ENCODE measurements around the gene SYPL1. TPM values are rescaled to one million over a fixed set of nuclear protein-coding genes. Genes with fewer than 3 reads are reported as not detected.

Gene SYPL1
- total and polyA plus RNA-seq, 12 donors, result 58.5 to 121 (median 75.1) TPM

DNA sequence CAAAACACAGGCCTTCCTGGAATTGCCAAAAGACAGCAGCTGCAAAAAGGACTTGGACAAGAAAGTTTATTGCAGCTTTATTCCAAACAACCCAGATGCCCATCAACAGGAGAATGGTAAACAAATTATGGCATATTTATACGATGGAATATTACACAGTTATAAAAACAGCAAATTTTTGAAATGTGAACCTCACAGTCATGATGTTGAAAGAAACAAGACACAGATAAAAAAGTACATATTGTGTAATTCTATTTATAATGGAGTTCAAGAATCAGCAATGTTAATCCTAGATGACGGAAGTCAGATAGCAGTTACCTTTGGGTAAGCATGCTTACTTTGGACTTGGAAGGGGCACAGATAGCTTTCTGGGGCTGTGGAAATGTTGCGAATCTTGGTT, 44.4 kb downstream of the SYPL1 start:
- DNase-seq (no peak), ATAC-seq (no peak)
- TF ChIP-seq, protein P1, sequence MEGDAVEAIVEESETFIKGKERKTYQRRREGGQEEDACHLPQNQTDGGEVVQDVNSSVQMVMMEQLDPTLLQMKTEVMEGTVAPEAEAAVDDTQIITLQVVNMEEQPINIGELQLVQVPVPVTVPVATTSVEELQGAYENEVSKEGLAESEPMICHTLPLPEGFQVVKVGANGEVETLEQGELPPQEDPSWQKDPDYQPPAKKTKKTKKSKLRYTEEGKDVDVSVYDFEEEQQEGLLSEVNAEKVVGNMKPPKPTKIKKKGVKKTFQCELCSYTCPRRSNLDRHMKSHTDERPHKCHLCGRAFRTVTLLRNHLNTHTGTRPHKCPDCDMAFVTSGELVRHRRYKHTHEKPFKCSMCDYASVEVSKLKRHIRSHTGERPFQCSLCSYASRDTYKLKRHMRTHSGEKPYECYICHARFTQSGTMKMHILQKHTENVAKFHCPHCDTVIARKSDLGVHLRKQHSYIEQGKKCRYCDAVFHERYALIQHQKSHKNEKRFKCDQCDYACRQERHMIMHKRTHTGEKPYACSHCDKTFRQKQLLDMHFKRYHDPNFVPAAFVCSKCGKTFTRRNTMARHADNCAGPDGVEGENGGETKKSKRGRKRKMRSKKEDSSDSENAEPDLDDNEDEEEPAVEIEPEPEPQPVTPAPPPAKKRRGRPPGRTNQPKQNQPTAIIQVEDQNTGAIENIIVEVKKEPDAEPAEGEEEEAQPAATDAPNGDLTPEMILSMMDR (IDR thresholded peaks at IDR 0.05), result no peak
- Histone ChIP-seq H3K27ac (no peak overlapping the region), H3K4me1 (peaks cover 6 to 80% (median 66%) of the 10 kb centered on the region in 9 donors), H3K27me3 (no peaks in the 10 kb centered on the region), H3K36me3 (no peaks in the 10 kb centered on the region), H3K9me3 (no peaks in the 10 kb centered on the region), H3K4me3 (no peak overlapping the region)
- intact Hi-C loops (cut with DNase I), result loop anchor here in 4 of 10 donors (5.0 to 10.0 kb wide), 3 partner anchors 40 to 47 kb away; partner anchors contain the start of gene SYPL1 (in 3 of the 4)
- 64 to 95% methylated on average over 3 of the region's 3 CpGs for WGBS, 2 donors

DNA sequence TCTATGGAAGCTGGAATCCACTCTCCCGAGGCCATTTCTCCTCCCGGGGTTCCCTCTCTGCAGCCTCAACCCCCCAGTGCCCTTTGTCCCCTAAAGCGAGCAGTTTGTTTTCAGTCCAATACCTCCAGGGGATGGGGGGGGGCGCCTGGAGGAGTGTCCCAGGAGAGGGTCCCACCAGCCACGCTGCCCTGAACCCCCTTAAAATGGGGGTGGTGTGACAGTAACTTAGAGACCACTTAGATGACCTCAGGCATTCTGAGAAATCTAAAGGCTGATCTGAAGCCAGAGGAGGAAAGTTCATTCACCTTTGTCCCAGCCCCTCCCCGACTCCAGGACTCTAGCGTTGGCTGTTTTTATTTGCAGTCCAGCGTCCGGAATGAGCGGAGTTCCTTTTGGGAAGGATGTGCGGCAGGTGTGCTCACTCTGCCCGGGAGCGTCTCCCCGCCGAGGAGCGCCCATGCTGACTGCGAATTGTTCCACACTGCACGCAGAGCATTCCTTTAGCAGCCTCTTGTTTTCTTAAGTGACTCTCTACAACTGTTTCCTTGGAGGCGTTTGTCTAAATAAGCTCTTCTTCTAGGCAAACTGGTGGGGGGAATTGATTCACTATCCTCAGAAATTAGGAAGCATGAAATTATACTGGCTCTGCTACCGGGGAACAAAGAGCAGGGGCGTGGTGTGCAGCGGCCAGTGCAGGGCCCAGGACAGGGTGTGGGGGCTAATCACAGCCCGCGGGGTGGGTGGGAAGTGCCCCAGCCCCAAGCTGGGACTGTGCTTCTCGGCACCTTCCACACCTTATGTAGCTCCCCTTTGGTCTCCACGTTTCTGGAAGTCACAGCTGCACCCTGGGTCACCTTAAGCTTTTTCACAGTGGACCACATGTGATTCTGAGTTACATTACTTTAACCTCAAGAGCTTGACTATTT, 46.3 kb downstream of the SYPL1 start:
- no peak for DNase-seq
- H3K9me3 ChIP-seq, result no peaks in the 10 kb centered on the region
- no peaks in the 10 kb centered on the region for H3K36me3 ChIP-seq
- TF ChIP-seq, protein P1 (IDR thresholded peaks at IDR 0.05), result no peak
- WGBS, 2 donors, result 35 to 55% methylated on average over 26 of the region's 26 CpGs
- H3K27ac ChIP-seq, result peak overlapping the region; percentile 39 to 94 (median 86)
- H3K4me1 ChIP-seq, result peaks cover 3 to 65% (median 48%) of the 10 kb centered on the region in 9 donors
- ATAC-seq, result peak in 5 of 8 donors; percentile 6 to 34 (median 19)
- no peaks in the 10 kb centered on the region for H3K27me3 ChIP-seq
- intact Hi-C loops (cut with DNase I), result loop anchor here in 8 of 10 donors (1.0 to 10.0 kb wide), 7 partner anchors 41 to 87 kb away; partner anchors contain the start of gene SYPL1 (in 6 of the 8)
- peak overlapping the region in 8 of 10 donors; percentile 15 to 48 (median 36) for H3K4me3 ChIP-seq

GRCh38 chr7:106064771-106065574, 47.1 kb downstream of the SYPL1 start:
- TF ChIP-seq, protein P1 (IDR thresholded peaks at IDR 0.05), result peak in 4 of 9 donors; percentile 7 to 36 (median 30)
- DNase-seq (peak; percentile 80 to 91), ATAC-seq (peak; percentile 88 to 97 (median 93))
- peak overlapping the region; percentile 39 to 94 (median 86) for H3K27ac ChIP-seq
- intact Hi-C loops (cut with DNase I), result loop anchor here in 8 of 10 donors (1.0 to 10.0 kb wide), 7 partner anchors 42 to 88 kb away; partner anchors contain the start of gene SYPL1 (in 6 of the 8)
- no peaks in the 10 kb centered on the region for H3K36me3 ChIP-seq
- H3K27me3 ChIP-seq, result no peaks in the 10 kb centered on the region
- WGBS, 2 donors, result 29 to 36% methylated on average over 14 of the region's 14 CpGs
- peak overlapping the region in 8 of 10 donors; percentile 15 to 48 (median 36) for H3K4me3 ChIP-seq
- no peaks in the 10 kb centered on the region for H3K9me3 ChIP-seq
- peaks cover 3 to 56% (median 39%) of the 10 kb centered on the region in 9 donors for H3K4me1 ChIP-seq

DNA sequence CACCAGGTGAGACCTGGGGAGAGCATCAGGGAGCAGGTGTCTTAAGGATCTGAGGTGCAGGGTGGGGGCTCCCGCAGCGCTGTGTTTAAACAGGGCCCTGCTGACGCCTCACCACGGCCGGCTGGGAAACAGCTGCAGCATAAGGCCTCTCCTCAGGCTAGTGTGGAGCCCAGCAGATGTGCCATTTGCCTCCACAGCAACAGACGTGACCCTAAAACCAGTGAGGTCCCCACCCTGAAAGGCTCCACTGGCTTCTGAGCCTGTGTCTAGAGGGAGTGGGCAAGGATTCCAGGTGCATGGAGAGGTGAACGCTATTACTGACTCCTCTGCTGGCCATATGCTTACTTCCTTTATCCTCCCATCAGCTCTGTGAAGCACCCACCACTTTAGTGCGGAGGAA, 47.8 kb downstream of the SYPL1 start:
- Histone ChIP-seq H3K4me3 (no peak overlapping the region), H3K4me1 (peaks cover 3 to 49% (median 33%) of the 10 kb centered on the region in 9 donors), H3K36me3 (no peaks in the 10 kb centered on the region), H3K27me3 (no peaks in the 10 kb centered on the region), H3K27ac (peak overlapping the region in 9 of 10 donors; percentile 82 to 94 (median 87)), H3K9me3 (no peaks in the 10 kb centered on the region)
- no peak for ATAC-seq
- DNase-seq, result no peak
- intact Hi-C loops (cut with DNase I), result loop anchor here in 3 of 10 donors (2.0 to 10.0 kb wide), 4 partner anchors 46 to 88 kb away; partner anchors contain the start of gene SYPL1 (in 2 of the 3)
- TF ChIP-seq, protein P1 (IDR thresholded peaks at IDR 0.05), result no peak
- 84 to 88% methylated on average over 8 of the region's 8 CpGs for WGBS, 2 donors
